Endothelial cell of umbilical vein (primary cell): ENCODE data around the gene NDUFS4. TPM values are rescaled to one million over a fixed set of nuclear protein-coding genes. Genes with fewer than 3 reads are reported as not detected.

Experiments used
- BruUV-seq: library from RNA; stranded (reverse); fragments of 400-500 nt; replicated peaks from 2 replicates; lab custom pipeline; 2021; lab: Mats Ljungman, UMichigan
- CTCF ChIA-PET: fragments of 300-600, 350-600 bp; sonication (Branson Sonifier 250); formaldehyde crosslinking; loops from one replicate; lab custom pipeline; 2021; ENCODE audit warnings: antibody characterized with exemption, inconsistent platforms; lab: Charles Lee
- POLR2A ChIA-PET: fragments of 300-600, 350-600 bp; sonication (Branson Sonifier 250); formaldehyde crosslinking; loops from one replicate; lab custom pipeline; 2021; ENCODE audit warnings: antibody characterized with exemption, inconsistent platforms; lab: Charles Lee
- DNase-seq: peaks from one replicate; pipeline ENCODE4 v3.0.0-alpha.2; 2011; ENCODE audit warnings: low read depth, low spot score
- FAIRE-seq: peaks from 2 replicates; lab custom pipeline; 2011; peaks lifted over from hg19 to GRCh38; lab: Jason Lieb, UNC
- H2AFZ ChIP-seq: 2 replicates; pipeline ENCODE4 v1.6.0; 2012; ENCODE audit warnings: low read depth, low read length, control low read depth, inconsistent platforms
- H3K27ac ChIP-seq: 2 replicates; pipeline ENCODE4 v1.5.1; 2011; ENCODE audit warnings: low read depth, mild to moderate bottlenecking, control low read depth, low read length, moderate library complexity; ENCODE audit not compliant: insufficient read depth
- H3K27me3 ChIP-seq, 2 experiments: 2 replicates each; pipeline versions ENCODE4 v1.6.0 to v1.6.1; 2011; ENCODE audit warnings: low read length in 2 of 2, mixed read lengths in 1 of 2; ENCODE audit not compliant: control insufficient read depth in 2 of 2, insufficient read depth in 2 of 2
- H3K36me3 ChIP-seq, 2 experiments: 2 replicates in 1 of 2; 3 replicates in 1 of 2; pipeline ENCODE4 v1.5.1; 2011; ENCODE audit warnings: low read length in 2 of 2, mild to moderate bottlenecking in 1 of 2, moderate library complexity in 1 of 2; ENCODE audit not compliant: control insufficient read depth in 2 of 2, insufficient read depth in 2 of 2; ENCODE audit errors: extremely low read depth in 1 of 2
- H3K4me1 ChIP-seq: 3 replicates; pipeline ENCODE4 v1.5.1; 2011; ENCODE audit warnings: mild to moderate bottlenecking, low read length; ENCODE audit not compliant: control insufficient read depth, insufficient read depth; ENCODE audit errors: extremely low read depth
- H3K4me2 ChIP-seq: 2 replicates; pipeline ENCODE4 v1.6.1; 2011; ENCODE audit warnings: low read length, control low read depth, mixed read lengths; ENCODE audit not compliant: insufficient read depth
- H3K4me3 ChIP-seq, 3 experiments: fragments of 200-600 bp in 1 of 3; sonication (generic), shearing (Covaris generic) in 1 of 3; replicated peaks in 1 of 3; 2 replicates each; pipeline ENCODE4 v1.5.1; 2011 to 2016; ENCODE audit warnings: control low read depth in 3 of 3, low read length in 3 of 3, mild to moderate bottlenecking in 2 of 3, inconsistent platforms in 1 of 3, low read depth in 1 of 3, moderate library complexity in 1 of 3; ENCODE audit not compliant: insufficient read depth in 1 of 3
- H3K79me2 ChIP-seq: 2 replicates; pipeline ENCODE4 v1.6.0; 2012; ENCODE audit warnings: low read length, inconsistent platforms; ENCODE audit not compliant: control insufficient read depth, insufficient read depth
- H3K9ac ChIP-seq: replicated peaks from 2 replicates; pipeline ENCODE3; 2011; ENCODE audit warnings: low read length, control low read depth; ENCODE audit not compliant: insufficient read depth; ENCODE audit errors: extremely low read depth
- H3K9me1 ChIP-seq: replicated peaks from 3 replicates; pipeline ENCODE4 v1.6.0; 2011; ENCODE audit warnings: mild to moderate bottlenecking, low read length; ENCODE audit not compliant: control insufficient read depth, insufficient read depth; ENCODE audit errors: extremely low read depth
- H3K9me3 ChIP-seq: replicated peaks from 2 replicates; pipeline ENCODE4 v1.5.1; 2012; ENCODE audit warnings: low read length, inconsistent platforms; ENCODE audit not compliant: control insufficient read depth, insufficient read depth
- H4K20me1 ChIP-seq: replicated peaks from 2 replicates; pipeline ENCODE3; 2011; ENCODE audit warnings: mild to moderate bottlenecking, low read length; ENCODE audit not compliant: control insufficient read depth, insufficient read depth; ENCODE audit errors: extremely low read depth
- EZH2 ChIP-seq: IDR thresholded peaks from 2 replicates; pipeline ENCODE4 v1.6.1; 2012; ENCODE audit warnings: borderline replicate concordance, low read depth, mild to moderate bottlenecking, moderate library complexity, low read length, inconsistent platforms; ENCODE audit not compliant: severe bottlenecking
- FOS ChIP-seq: IDR thresholded peaks from 2 replicates; pipeline ENCODE4 v1.6.1; 2011; ENCODE audit warnings: mild to moderate bottlenecking, low read length, moderate library complexity, borderline replicate concordance; ENCODE audit not compliant: insufficient read depth
- GATA2 ChIP-seq: IDR thresholded peaks from 2 replicates; pipeline ENCODE4 v1.7.0; 2011; ENCODE audit warnings: low read depth, mild to moderate bottlenecking, moderate library complexity, mixed read lengths, low read length; ENCODE audit not compliant: insufficient read length, insufficient read depth
- MYC ChIP-seq: IDR thresholded peaks from one replicate; pipeline ENCODE4 v1.6.1; 2011; ENCODE audit warnings: mild to moderate bottlenecking, low read depth, low read length
- POLR2AphosphoS5 ChIP-seq: IDR thresholded peaks from 2 replicates; pipeline ENCODE4 v1.6.1; 2012; ENCODE audit warnings: low read depth, mild to moderate bottlenecking, control low read depth, low read length, moderate library complexity; ENCODE audit not compliant: insufficient read depth
- dilution Hi-C: fragments of 300-500 bp; cut with MboI; formaldehyde crosslinking; loops from one replicate; pipeline ENCODE4 v1.15.0; 2019; ENCODE audit warnings: low sequenced_read_pairs; ENCODE audit not compliant: extremely low pct_ligation_motif_present
- intact Hi-C: fragments of 100-400 bp; cut with micrococcal nuclease; formaldehyde crosslinking; loops from one replicate; pipeline ENCODE4 v1.10.0; 2022
- polyA plus RNA-seq, 4 experiments: library from polyadenylated mRNA; depleted of rRNA in 3 of 4; stranded (reverse) in 3 of 4; unstranded in 1 of 4; fragments of >200 nt; gene quantifications; 2 replicates each; pipeline versions ENCODE4 v1.2.1 to v1.2.3, GENCODE V29; 2011 to 2012; ENCODE audit warnings: missing spikeins in 1 of 4
- total RNA-seq: library from RNA; stranded (reverse); gene quantifications from 2 replicates; pipeline ENCODE4 v1.2.3, GENCODE V29; 2021
- TF ChIP-seq, protein P1 (sequence below), 2 donors: IDR thresholded peaks; 1 replicate in 1 of 2; 2 replicates in 1 of 2; pipeline ENCODE4 v1.5.1; 2011; ENCODE audit warnings: low read length in 2 of 2, mild to moderate bottlenecking in 2 of 2, moderate library complexity in 2 of 2, control low read depth in 1 of 2, inconsistent platforms in 1 of 2, low read depth in 1 of 2; ENCODE audit not compliant: insufficient read depth in 1 of 2; ENCODE audit errors: extremely low read depth in 1 of 2
- TF ChIP-seq, protein P2 (sequence below): IDR thresholded peaks from 2 replicates; pipeline ENCODE4 v1.6.1; 2011; ENCODE audit not compliant: insufficient read depth, insufficient read length

Gene NDUFS4
- total and polyA plus RNA-seq, 2 donors (not counting 3 experiments of a cell fraction or from before 2014, with no cell fraction given), result 70.4 to 76.2 TPM

DNA sequence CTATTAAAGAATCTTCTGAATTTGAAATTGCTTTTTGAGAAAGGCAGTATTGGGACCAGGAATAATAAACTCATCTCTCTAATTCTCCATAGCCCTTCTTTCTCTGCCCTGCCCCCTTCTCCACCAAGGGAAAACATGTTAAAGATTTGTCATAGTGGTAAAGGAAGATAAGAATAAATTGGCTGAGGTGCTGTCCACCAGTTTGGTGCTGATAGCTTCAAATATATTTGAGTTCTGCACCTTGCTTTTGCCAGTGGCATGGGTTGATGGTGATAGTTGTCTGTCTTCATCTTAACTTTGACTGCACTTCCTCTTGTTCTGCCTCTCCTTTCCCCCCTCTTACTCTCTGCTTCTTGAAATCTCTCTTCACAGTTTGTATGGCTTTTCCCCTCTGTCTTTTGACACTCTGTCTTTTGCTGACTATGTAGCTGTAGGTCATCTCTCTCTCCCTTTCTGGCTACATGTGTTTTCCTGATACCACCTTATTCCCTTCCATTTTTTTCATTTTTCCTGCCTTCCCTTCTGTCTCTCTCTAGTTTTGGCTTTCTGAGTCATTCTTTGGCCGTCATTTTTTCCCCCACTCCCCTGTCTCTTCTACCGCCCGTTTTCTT, 56.6 kb downstream of the NDUFS4 start:
- FAIRE-seq, result no peak
- no peak for DNase-seq
- H4K20me1 ChIP-seq, result peaks cover 7% of the 10 kb centered on the region
- H2AFZ ChIP-seq, result no peak overlapping the region
- H3K79me2 ChIP-seq, result peaks cover 4% of the 10 kb centered on the region
- H3K4me3 ChIP-seq, result no peak overlapping the region
- intact Hi-C loops, result no loop called here
- ChIA-PET CTCF (interaction anchor here (1.0 to 1.5 kb wide), 4 partner anchors 8 to 835 kb away, joined by 3 read pairs; no protein-coding TSS in a partner anchor), POLR2A (no interaction called here)
- no peak overlapping the region for H3K27ac ChIP-seq
- dilution Hi-C loops, result no loop called here
- no peaks in the 10 kb centered on the region for H3K4me1 ChIP-seq
- H3K9me1 ChIP-seq, result no peaks in the 10 kb centered on the region
- H3K9ac ChIP-seq, result no peak overlapping the region
- H3K9me3 ChIP-seq, result no peaks in the 10 kb centered on the region
- no peaks in the 10 kb centered on the region for H3K27me3 ChIP-seq
- no peak overlapping the region for H3K4me2 ChIP-seq
- TF ChIP-seq EZH2 (no peak), FOS (no peak), MYC (no peak), POLR2AphosphoS5 (no peak), GATA2 (no peak)
- TF ChIP-seq, protein P1, sequence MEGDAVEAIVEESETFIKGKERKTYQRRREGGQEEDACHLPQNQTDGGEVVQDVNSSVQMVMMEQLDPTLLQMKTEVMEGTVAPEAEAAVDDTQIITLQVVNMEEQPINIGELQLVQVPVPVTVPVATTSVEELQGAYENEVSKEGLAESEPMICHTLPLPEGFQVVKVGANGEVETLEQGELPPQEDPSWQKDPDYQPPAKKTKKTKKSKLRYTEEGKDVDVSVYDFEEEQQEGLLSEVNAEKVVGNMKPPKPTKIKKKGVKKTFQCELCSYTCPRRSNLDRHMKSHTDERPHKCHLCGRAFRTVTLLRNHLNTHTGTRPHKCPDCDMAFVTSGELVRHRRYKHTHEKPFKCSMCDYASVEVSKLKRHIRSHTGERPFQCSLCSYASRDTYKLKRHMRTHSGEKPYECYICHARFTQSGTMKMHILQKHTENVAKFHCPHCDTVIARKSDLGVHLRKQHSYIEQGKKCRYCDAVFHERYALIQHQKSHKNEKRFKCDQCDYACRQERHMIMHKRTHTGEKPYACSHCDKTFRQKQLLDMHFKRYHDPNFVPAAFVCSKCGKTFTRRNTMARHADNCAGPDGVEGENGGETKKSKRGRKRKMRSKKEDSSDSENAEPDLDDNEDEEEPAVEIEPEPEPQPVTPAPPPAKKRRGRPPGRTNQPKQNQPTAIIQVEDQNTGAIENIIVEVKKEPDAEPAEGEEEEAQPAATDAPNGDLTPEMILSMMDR (IDR thresholded peaks at IDR 0.05; ENCODE audit: extremely low read depth in 1 of 2, insufficient read depth in 1 of 2, low read depth in 1 of 2, low read length in 2 of 2), result no peak
- TF ChIP-seq, protein P2, sequence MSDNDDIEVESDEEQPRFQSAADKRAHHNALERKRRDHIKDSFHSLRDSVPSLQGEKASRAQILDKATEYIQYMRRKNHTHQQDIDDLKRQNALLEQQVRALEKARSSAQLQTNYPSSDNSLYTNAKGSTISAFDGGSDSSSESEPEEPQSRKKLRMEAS, result no peak
- BruUV-seq, result no TSS peak
- H3K36me3 ChIP-seq, result no peaks in the 10 kb centered on the region
